ENCODE data around the gene IL33. TPM values are rescaled to one million over a fixed set of nuclear protein-coding genes. Genes with fewer than 3 reads are reported as not detected.

IL33 gene
- total and polyA plus RNA-seq, 2 of the 8 experiments (the other 6 are each of a cell fraction or from before 2014, with no cell fraction given) = not detected

DNA sequence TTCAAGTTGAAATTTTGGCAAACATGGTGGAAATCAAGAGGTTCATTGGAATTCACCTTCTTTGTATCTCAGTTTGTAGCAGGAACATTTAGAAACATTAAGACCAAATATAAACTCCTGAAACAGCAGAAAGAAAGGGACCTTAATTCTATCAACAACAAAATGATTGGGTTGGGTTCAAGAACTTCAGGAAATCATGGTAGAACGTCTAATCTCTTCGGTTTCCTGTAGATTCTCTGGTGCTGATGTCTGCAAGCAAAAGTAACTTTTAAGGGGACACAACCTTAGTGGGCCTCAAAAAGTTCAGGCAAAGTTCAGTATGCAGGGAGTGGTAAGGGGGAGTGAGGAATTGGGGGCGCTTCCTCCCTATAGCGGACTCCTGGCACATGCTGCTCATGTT lies 3.4 kb downstream of the IL33 start (continued):
- no peak for TF ChIP-seq POLR2AphosphoS5 (IDR thresholded peaks at IDR 0.05; ENCODE audit: low read depth, low read length)
- TF ChIP-seq YY1 (IDR thresholded peaks at IDR 0.05; ENCODE audit: low read depth, low read length) = no peak
- no peak for TF ChIP-seq RBBP5 (IDR thresholded peaks at IDR 0.05; ENCODE audit: borderline replicate concordance, low read depth, low read length)
- no peak for TF ChIP-seq BACH1 (IDR thresholded peaks at IDR 0.05; ENCODE audit: low read length)
